Mesodermal cell (in vitro differentiated cells): ENCODE results near the gene DPP8.

Experiments used
- H3K27ac ChIP-seq: 2 replicates; pipeline ENCODE4 v1.7.0; 2013; ENCODE audit warnings: mild to moderate bottlenecking, low read depth, low read length, moderate library complexity; ENCODE audit not compliant: severe bottlenecking
- H3K36me3 ChIP-seq: 2 replicates; pipeline ENCODE4 v1.7.1; 2013; ENCODE audit warnings: mild to moderate bottlenecking, low read length, moderate library complexity; ENCODE audit not compliant: control insufficient read depth, insufficient read depth
- H3K4me1 ChIP-seq: one replicate; pipeline ENCODE4 v1.7.1; 2013; ENCODE audit warnings: mild to moderate bottlenecking, low read length; ENCODE audit not compliant: insufficient read depth, control insufficient read depth, poor library complexity, severe bottlenecking
- H3K4me3 ChIP-seq: 2 replicates; pipeline ENCODE4 v1.7.0; 2013; ENCODE audit warnings: low read length, control low read depth, mild to moderate bottlenecking; ENCODE audit not compliant: insufficient read depth, poor library complexity, severe bottlenecking; ENCODE audit errors: extremely low read depth
- H3K9me3 ChIP-seq: 2 replicates; pipeline ENCODE4 v1.7.1; 2013; ENCODE audit warnings: mild to moderate bottlenecking, low read length, moderate library complexity; ENCODE audit not compliant: control insufficient read depth
- WGBS, 2 experiments: methylation state at CpG; one replicate each; pipeline ENCODE4 v1.1.5; 2013; ENCODE audit warnings: missing lambda C conversion rate in 2 of 2; ENCODE audit not compliant: insufficient coverage in 2 of 2; 5-methylcytosine and 5-hydroxymethylcytosine counted together

Gene DPP8

DNA sequence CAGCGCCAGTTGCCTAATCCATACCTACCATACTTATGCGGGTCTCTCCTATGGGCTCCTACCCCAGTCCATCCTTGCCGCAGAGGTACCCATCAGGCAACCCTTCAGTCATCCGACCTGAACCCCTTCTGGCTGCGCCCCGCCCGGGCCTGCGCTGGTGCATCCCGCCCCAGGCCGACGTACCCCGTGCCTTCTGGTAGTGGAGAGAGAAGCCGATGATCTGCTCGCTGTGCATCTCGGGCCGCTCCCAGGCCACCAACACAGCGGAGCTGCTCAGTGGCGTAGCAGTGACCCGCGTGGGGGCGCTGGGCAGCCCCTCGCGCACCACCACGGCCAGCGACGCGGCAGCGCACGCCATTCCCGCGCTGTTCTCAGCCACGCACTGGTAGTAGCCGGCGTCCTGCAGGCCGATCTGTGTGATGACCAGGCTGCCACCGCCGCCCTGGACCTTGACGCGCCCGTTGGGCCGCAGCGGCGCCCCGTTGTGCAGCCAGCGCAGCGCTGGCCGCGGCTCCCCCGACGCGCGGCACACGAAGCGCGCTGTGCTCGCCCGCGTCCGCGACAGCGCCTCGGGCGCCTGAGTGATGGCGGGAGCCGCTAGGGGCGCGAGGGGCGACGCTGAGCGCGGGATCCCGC, 121.8 kb downstream of the DPP8 start:
- 86 to 93% methylated on average over 33 to 63 of the region's 72 CpGs for WGBS, 2 experiments
- H3K9me3 ChIP-seq, result no peaks in the 10 kb centered on the region
- no peak overlapping the region for H3K27ac ChIP-seq
- H3K36me3 ChIP-seq, result peaks cover 27% of the 10 kb centered on the region
- no peak overlapping the region for H3K4me3 ChIP-seq
- H3K4me1 ChIP-seq, result peaks cover 5% of the 10 kb centered on the region

DNA sequence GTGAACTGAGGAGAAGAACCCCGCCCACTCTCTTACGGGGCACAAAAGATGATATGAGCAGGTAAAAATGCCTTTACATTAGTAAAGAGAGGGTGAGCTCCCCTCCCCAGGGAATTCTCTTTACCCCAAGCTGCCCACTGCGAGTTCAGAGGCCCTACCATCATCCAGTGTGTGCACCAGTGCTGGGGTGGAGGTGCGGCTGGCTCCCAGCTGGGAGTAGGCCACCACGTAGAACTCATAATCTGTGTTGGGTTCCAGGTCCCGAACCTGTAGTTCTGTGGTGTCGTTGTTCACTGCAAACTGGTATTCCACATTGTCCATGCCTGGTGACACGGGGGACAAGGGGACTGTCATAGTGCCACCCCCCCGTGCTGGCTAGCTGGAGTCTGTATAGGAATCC, 122.6 kb downstream of the DPP8 start:
- Histone ChIP-seq H3K36me3 (peaks cover 26% of the 10 kb centered on the region), H3K4me3 (no peak overlapping the region), H3K4me1 (peaks cover 5% of the 10 kb centered on the region), H3K9me3 (no peaks in the 10 kb centered on the region), H3K27ac (no peak overlapping the region)
- 95 to 96% methylated on average over 6 of the region's 9 CpGs for WGBS, 2 experiments

DNA sequence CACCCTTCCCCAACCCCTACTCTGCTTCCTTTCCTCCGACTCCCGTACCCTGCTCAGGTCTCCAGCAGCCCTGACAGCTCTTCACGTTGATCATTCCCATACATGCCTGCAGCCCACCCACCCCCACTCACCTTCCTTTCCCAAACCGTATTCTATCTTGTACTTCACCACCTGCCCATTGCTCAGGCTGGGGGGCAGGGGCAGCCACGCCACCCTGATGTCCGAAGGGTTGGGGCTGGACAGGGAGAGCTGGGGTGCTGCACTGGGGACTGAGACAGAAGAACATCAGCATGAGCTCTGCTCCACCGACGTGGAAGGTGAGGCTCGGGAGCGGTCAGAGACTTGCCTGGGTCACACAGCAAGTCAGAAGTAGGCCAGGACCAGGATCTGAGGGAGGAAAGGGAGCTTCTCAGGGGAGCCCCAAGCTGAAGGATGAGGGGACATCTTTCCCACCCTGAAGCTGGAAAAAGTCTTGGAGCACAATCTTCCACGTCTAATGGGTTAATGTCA, 123.2 kb downstream of the DPP8 start:
- WGBS, 2 experiments, result 94 to 96% methylated on average over 9 to 10 of the region's 11 CpGs
- no peak overlapping the region for H3K4me3 ChIP-seq
- H3K9me3 ChIP-seq, result no peaks in the 10 kb centered on the region
- H3K36me3 ChIP-seq, result peaks cover 26% of the 10 kb centered on the region
- H3K4me1 ChIP-seq, result peaks cover 5% of the 10 kb centered on the region
- no peak overlapping the region for H3K27ac ChIP-seq

DNA sequence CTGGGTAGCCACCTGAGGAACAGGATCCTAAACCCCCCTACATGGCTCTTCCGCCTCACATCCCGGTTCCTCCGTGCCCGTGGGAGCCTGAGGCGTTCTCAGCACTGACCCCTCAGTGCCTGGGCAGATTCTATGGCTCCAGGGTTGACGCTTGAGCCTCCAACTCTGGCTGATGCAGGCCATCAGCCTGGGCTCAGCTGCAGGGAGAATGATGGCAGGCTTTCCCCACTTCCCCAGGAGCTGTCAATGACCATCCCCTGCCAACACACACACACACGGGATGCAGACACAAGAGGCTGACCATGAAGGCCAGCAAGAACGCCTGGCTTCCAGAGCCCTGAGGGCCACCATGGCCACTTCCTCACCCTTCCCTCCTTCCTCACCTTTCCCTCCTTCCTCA, 123.9 kb downstream of the DPP8 start:
- no peaks in the 10 kb centered on the region for H3K9me3 ChIP-seq
- H3K4me3 ChIP-seq, result no peak overlapping the region
- WGBS, 2 experiments, result 93% methylated on average over 4 to 8 of the region's 8 CpGs
- no peak overlapping the region for H3K27ac ChIP-seq
- H3K36me3 ChIP-seq, result peaks cover 34% of the 10 kb centered on the region
- H3K4me1 ChIP-seq, result no peaks in the 10 kb centered on the region

DNA sequence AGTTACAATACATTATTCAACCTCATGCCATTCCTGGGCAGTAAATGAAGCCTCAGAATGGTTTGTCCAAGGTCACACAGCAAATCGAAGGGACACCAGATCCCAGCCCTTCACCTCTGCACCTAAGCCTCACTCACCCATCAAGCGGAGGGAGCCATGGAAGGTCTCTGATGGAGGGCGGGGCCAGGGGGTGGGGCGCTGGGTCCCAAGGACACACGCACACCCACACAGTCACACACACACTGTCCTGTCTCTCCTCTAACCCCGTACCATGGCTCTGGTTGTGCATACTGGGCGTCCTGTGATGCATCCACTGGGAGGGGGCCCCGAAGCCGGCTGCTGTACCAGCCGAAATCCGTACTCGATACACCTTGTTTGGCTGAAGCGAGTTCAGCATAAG, 124.4 kb downstream of the DPP8 start:
- H3K4me3 ChIP-seq, result no peak overlapping the region
- H3K9me3 ChIP-seq, result no peaks in the 10 kb centered on the region
- H3K27ac ChIP-seq, result no peak overlapping the region
- peaks cover 34% of the 10 kb centered on the region for H3K36me3 ChIP-seq
- WGBS, 2 experiments, result 86 to 98% methylated on average over 3 to 10 of the region's 13 CpGs
- H3K4me1 ChIP-seq, result no peaks in the 10 kb centered on the region
